SK-N-SH (cell line): ENCODE results near the gene PERCC1. TPM values are rescaled to one million over a fixed set of nuclear protein-coding genes. Genes with fewer than 3 reads are reported as not detected.

Source experiments
- CTCF ChIA-PET: fragments of 300-600, 350-600 bp; formaldehyde crosslinking; extraction: SDS; loops from one replicate; lab custom pipeline; 2021; lab: Yijun Ruan, JAX
- POLR2A ChIA-PET: fragments of 350-600 bp; sonication (Branson Sonifier 250); formaldehyde crosslinking; extraction: SDS; loops from one replicate; lab custom pipeline; 2020; ENCODE audit warnings: antibody characterized with exemption, inconsistent platforms; lab: Yijun Ruan, JAX
- DNase-seq: peaks from one replicate; pipeline ENCODE4 v3.0.0; 2012
- H2AFZ ChIP-seq: fragments of 200-600 bp; sonication (generic); 2 replicates; pipeline ENCODE4 v1.8.1; 2016; ENCODE audit warnings: antibody characterized with exemption, mild to moderate bottlenecking, low read depth
- H3F3A ChIP-seq: fragments of 200-600 bp; sonication (generic); replicated peaks from 2 replicates; pipeline ENCODE3; 2016; ENCODE audit warnings: antibody characterized with exemption, mild to moderate bottlenecking; ENCODE audit not compliant: insufficient read depth
- H3K27ac ChIP-seq, 2 experiments: fragments of 200-500 bp in 1 of 2; fragments of 200-600 bp in 1 of 2; sonication (Bioruptor generic) in 1 of 2; sonication (generic), shearing (Covaris generic) in 1 of 2; 2 replicates each; pipeline versions ENCODE4 v1.5.1 to v1.6.1; 2014 to 2016; ENCODE audit warnings: low read depth in 2 of 2, inconsistent platforms in 1 of 2, low read length in 1 of 2, mild to moderate bottlenecking in 1 of 2, mixed read lengths in 1 of 2
- H3K27me3 ChIP-seq: fragments of 200-600 bp; sonication (generic), shearing (Covaris generic); 2 replicates; pipeline ENCODE4 v1.6.1; 2016; ENCODE audit warnings: mixed run types; ENCODE audit not compliant: insufficient read depth
- H3K36me3 ChIP-seq, 2 experiments: fragments of 200-500 bp in 1 of 2; fragments of 200-600 bp in 1 of 2; sonication (Bioruptor generic) in 1 of 2; sonication (generic) in 1 of 2; replicated peaks in 1 of 2; 2 replicates each; pipeline versions ENCODE3 to v1.5.1; 2014 to 2016; ENCODE audit warnings: low read length in 1 of 2, mild to moderate bottlenecking in 1 of 2; ENCODE audit not compliant: insufficient read depth in 2 of 2, control insufficient read depth in 1 of 2
- H3K4me1 ChIP-seq, 2 experiments: fragments of 200-500 bp in 1 of 2; fragments of 200-600 bp in 1 of 2; sonication (Bioruptor generic) in 1 of 2; sonication (generic), shearing (Covaris generic) in 1 of 2; 2 replicates each; pipeline versions ENCODE4 v1.5.1 to v1.6.1; 2014 to 2016; ENCODE audit warnings: low read depth in 1 of 2, low read length in 1 of 2, mixed run types in 1 of 2; ENCODE audit not compliant: insufficient read depth in 2 of 2, control insufficient read depth in 1 of 2
- H3K4me2 ChIP-seq: fragments of 200-600 bp; sonication (generic), shearing (Covaris generic); 2 replicates; pipeline ENCODE4 v1.6.1; 2017; ENCODE audit warnings: mixed run types
- H3K4me3 ChIP-seq, 2 experiments: fragments of 200-500 bp in 1 of 2; fragments of 200-600 bp in 1 of 2; sonication (Bioruptor generic) in 1 of 2; sonication (generic), shearing (Covaris generic) in 1 of 2; 2 replicates each; pipeline versions ENCODE4 v1.5.1 to v1.8.1; 2014 to 2016; ENCODE audit warnings: low read depth in 2 of 2, inconsistent platforms in 1 of 2, low read length in 1 of 2, mild to moderate bottlenecking in 1 of 2, mixed read lengths in 1 of 2, moderate library complexity in 1 of 2
- H3K79me2 ChIP-seq: fragments of 200-600 bp; sonication (generic); 2 replicates; pipeline ENCODE4 v1.8.1; 2017; ENCODE audit warnings: mild to moderate bottlenecking; ENCODE audit not compliant: insufficient read depth
- H3K9ac ChIP-seq: fragments of 200-600 bp; sonication (generic); 2 replicates; pipeline ENCODE4 v1.6.1; 2017; ENCODE audit warnings: mixed run types
- H3K9me2 ChIP-seq: fragments of 200-600 bp; sonication (generic); 2 replicates; pipeline ENCODE4 v1.6.1; 2017; ENCODE audit warnings: mixed run types
- H3K9me3 ChIP-seq: fragments of 200-600 bp; sonication (generic); 2 replicates; pipeline ENCODE4 v1.6.1; 2017; ENCODE audit warnings: mixed run types, mild to moderate bottlenecking, moderate library complexity
- H4K20me1 ChIP-seq: fragments of 200-600 bp; sonication (generic); 2 replicates; pipeline ENCODE4 v1.6.1; 2017; ENCODE audit warnings: mild to moderate bottlenecking, mixed run types; ENCODE audit not compliant: insufficient read depth
- CHD2 ChIP-seq: fragments of 150-350 bp; IDR thresholded peaks from 2 replicates; pipeline ENCODE4 v1.6.1; 2018; ENCODE audit warnings: low read length; ENCODE audit not compliant: partially characterized antibody
- EP300 ChIP-seq, 2 experiments: IDR thresholded peaks; 2 replicates each; pipeline versions ENCODE4 v1.4.0 to v1.6.1; 2012; ENCODE audit warnings: borderline replicate concordance in 1 of 2, low read depth in 1 of 2, low read length in 1 of 2
- FOSL2 ChIP-seq: IDR thresholded peaks from 2 replicates; pipeline ENCODE4 v1.4.0; 2012; ENCODE audit warnings: low read depth, mild to moderate bottlenecking, moderate library complexity, borderline replicate concordance
- GATA2 ChIP-seq: sonication (generic); formaldehyde crosslinking; IDR thresholded peaks from 2 replicates; pipeline ENCODE4 v1.5.0; 2020; ENCODE audit warnings: mild to moderate bottlenecking, missing genetic modification reagents
- NRF1 ChIP-seq: IDR thresholded peaks from 2 replicates; pipeline ENCODE4 v1.6.1; 2012; ENCODE audit warnings: low read depth, mild to moderate bottlenecking, low read length
- POLR2AphosphoS5 ChIP-seq: IDR thresholded peaks from 2 replicates; pipeline ENCODE4 v1.6.1; 2012; ENCODE audit warnings: low read depth, low read length
- RCOR1 ChIP-seq: fragments of 150-350 bp; IDR thresholded peaks from 2 replicates; pipeline ENCODE4 v1.6.1; 2017; ENCODE audit warnings: antibody characterized with exemption, low read length
- RFX5 ChIP-seq: IDR thresholded peaks from 2 replicates; pipeline ENCODE4 v1.6.1; 2012; ENCODE audit warnings: mild to moderate bottlenecking, improper control_type of control experiment, low read length
- SIN3A ChIP-seq: IDR thresholded peaks from 2 replicates; pipeline ENCODE4 v1.6.1; 2012; ENCODE audit warnings: low read depth, mild to moderate bottlenecking, low read length, moderate library complexity, borderline replicate concordance
- SMC3 ChIP-seq: IDR thresholded peaks from 2 replicates; pipeline ENCODE4 v1.6.1; 2012; ENCODE audit warnings: low read depth, low read length, improper control_type of control experiment
- TAF1 ChIP-seq: IDR thresholded peaks from 2 replicates; pipeline ENCODE4 v1.6.1; 2012; ENCODE audit warnings: low read depth, mild to moderate bottlenecking, low read length, moderate library complexity, borderline replicate concordance
- TEAD4 ChIP-seq: IDR thresholded peaks from 2 replicates; pipeline ENCODE4 v1.4.0; 2012; ENCODE audit warnings: mild to moderate bottlenecking, borderline replicate concordance; ENCODE audit not compliant: insufficient read depth
- YY1 ChIP-seq: IDR thresholded peaks from 2 replicates; pipeline ENCODE4 v1.4.0; 2012; ENCODE audit warnings: low read depth, mild to moderate bottlenecking
- WGBS: methylation state at CpG from one replicate; pipeline ENCODE4 v1.1.6; 2017; ENCODE audit warnings: low lambda C conversion rate; 5-methylcytosine and 5-hydroxymethylcytosine counted together
- polyA plus RNA-seq, 3 experiments: library from polyadenylated mRNA; depleted of rRNA; stranded (reverse); fragments of >200 nt; gene quantifications; 2 replicates each; pipeline ENCODE4 v1.2.3, GENCODE V29; 2012
- TF ChIP-seq, protein P1 (sequence below): IDR thresholded peaks from 2 replicates; pipeline ENCODE4; 2012
- TF ChIP-seq, protein P2 (sequence below): fragments of 150-350 bp; IDR thresholded peaks from 2 replicates; pipeline ENCODE4 v1.6.1; 2016; ENCODE audit warnings: mild to moderate bottlenecking, low read depth, low read length
- TF ChIP-seq, protein P3 (sequence below): IDR thresholded peaks from 2 replicates; pipeline ENCODE4 v1.4.0; 2012; ENCODE audit warnings: low read depth

Gene PERCC1
- polyA plus RNA-seq, 1 of the 3 experiments (the other 2 are of a cell fraction) = not detected

DNA sequence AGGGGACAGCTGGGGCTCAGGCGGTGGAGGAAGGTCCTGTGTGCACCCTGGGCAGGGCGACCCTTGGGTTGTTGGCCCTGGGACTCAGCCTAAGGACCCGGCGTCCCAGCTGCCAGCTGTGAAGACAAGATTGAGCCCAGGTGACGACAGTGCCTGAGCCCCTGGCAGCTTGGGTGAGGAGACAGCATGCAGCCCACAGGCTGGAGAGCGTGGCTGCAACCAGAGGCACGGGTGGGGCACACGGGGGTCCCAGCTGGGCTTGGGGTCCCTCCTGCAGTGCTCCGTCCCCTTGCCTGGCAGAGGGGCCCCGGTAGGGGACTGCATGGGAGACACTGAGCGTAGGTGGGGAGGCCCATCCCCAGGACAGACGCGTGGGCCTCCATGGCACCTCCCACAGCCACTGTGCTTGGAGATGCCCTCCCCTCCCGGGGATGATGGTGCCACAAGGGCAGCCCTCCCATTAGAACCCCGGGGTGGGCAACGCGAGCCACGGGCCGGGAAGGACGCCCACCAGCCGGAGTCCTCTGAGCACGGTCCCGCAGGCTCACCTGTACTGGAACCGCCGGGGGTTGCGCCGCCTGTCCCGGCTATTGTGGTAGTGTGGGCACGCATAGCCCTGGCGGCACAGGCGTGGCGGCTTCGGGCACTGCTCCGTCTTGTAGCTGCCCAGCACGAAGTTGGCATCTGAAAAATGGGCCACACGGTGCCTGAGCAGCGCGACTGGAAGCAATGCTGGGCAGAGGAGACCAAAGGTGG, 31.9 kb upstream of the PERCC1 start:
- CTCF ChIA-PET = no interaction called here
- H3K79me2 ChIP-seq = no peaks in the 10 kb centered on the region
- peaks cover 0 to 10% of the 10 kb centered on the region in 2 experiments for H3K36me3 ChIP-seq
- H4K20me1 ChIP-seq = no peaks in the 10 kb centered on the region
- no peak overlapping the region for H3K4me3 ChIP-seq
- H2AFZ ChIP-seq = no peak overlapping the region
- TF ChIP-seq POLR2AphosphoS5 (no peak), FOSL2 (no peak), EP300 (IDR thresholded peaks at IDR 0.05; ENCODE audit: borderline replicate concordance in 1 of 2, low read depth in 1 of 2, low read length in 1 of 2) (no peak), TAF1 (no peak), GATA2 (CRISPR knock-in tag) (no peak), RFX5 (no peak), RCOR1 (no peak), CHD2 (no peak), NRF1 (no peak), SMC3 (no peak), SIN3A (no peak), TEAD4 (no peak), YY1 (no peak)
- TF ChIP-seq, protein P1, sequence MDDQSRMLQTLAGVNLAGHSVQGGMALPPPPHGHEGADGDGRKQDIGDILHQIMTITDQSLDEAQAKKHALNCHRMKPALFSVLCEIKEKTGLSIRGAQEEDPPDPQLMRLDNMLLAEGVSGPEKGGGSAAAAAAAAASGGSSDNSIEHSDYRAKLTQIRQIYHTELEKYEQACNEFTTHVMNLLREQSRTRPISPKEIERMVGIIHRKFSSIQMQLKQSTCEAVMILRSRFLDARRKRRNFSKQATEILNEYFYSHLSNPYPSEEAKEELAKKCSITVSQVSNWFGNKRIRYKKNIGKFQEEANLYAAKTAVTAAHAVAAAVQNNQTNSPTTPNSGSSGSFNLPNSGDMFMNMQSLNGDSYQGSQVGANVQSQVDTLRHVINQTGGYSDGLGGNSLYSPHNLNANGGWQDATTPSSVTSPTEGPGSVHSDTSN = no peak
- TF ChIP-seq, protein P2, sequence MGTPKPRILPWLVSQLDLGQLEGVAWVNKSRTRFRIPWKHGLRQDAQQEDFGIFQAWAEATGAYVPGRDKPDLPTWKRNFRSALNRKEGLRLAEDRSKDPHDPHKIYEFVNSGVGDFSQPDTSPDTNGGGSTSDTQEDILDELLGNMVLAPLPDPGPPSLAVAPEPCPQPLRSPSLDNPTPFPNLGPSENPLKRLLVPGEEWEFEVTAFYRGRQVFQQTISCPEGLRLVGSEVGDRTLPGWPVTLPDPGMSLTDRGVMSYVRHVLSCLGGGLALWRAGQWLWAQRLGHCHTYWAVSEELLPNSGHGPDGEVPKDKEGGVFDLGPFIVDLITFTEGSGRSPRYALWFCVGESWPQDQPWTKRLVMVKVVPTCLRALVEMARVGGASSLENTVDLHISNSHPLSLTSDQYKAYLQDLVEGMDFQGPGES = no peak
- TF ChIP-seq, protein P3, sequence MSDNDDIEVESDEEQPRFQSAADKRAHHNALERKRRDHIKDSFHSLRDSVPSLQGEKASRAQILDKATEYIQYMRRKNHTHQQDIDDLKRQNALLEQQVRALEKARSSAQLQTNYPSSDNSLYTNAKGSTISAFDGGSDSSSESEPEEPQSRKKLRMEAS = no peak
- WGBS = 94% methylated on average over 29 of the region's 38 CpGs
- H3K4me2 ChIP-seq = no peak overlapping the region
- H3K27ac ChIP-seq = no peak overlapping the region
- no peaks in the 10 kb centered on the region for H3K4me1 ChIP-seq
- peak; percentile 24 for DNase-seq
- POLR2A ChIA-PET = no interaction called here
- no peak overlapping the region for H3K9ac ChIP-seq
- no peaks in the 10 kb centered on the region for H3K9me2 ChIP-seq
- H3F3A ChIP-seq = no peaks in the 10 kb centered on the region
- no peaks in the 10 kb centered on the region for H3K27me3 ChIP-seq
- no peaks in the 10 kb centered on the region for H3K9me3 ChIP-seq
